Keratinocyte (primary cell): ENCODE results near the gene CALY. TPM values are rescaled to one million over a fixed set of nuclear protein-coding genes. Genes with fewer than 3 reads are reported as not detected.

Experiments
- DNase-seq: peaks from one replicate; pipeline ENCODE4 v3.0.0-alpha.2; 2011; ENCODE audit warnings: low read depth, missing footprints, low spot score
- FAIRE-seq: peaks from 2 replicates; lab custom pipeline; 2011; peaks lifted over from hg19 to GRCh38; lab: Jason Lieb, UNC
- H2AFZ ChIP-seq: 2 replicates; pipeline ENCODE4 v1.6.0; 2012; ENCODE audit warnings: low read length, control low read depth, inconsistent platforms; ENCODE audit not compliant: control insufficient read depth
- H3K27ac ChIP-seq: 2 replicates; pipeline ENCODE4 v1.5.1; 2011; ENCODE audit warnings: low read length; ENCODE audit not compliant: control insufficient read depth, insufficient read depth
- H3K27me3 ChIP-seq: 3 replicates; pipeline ENCODE4 v1.6.0; 2011; ENCODE audit warnings: low read length; ENCODE audit not compliant: control insufficient read depth, insufficient read depth; ENCODE audit errors: extremely low read depth
- H3K36me3 ChIP-seq, 2 experiments: 2 replicates in 1 of 2; 3 replicates in 1 of 2; pipeline ENCODE4 v1.5.1; 2011; ENCODE audit warnings: low read length in 2 of 2, mild to moderate bottlenecking in 1 of 2; ENCODE audit not compliant: control insufficient read depth in 2 of 2, insufficient read depth in 2 of 2; ENCODE audit errors: extremely low read depth in 1 of 2
- H3K4me1 ChIP-seq: 3 replicates; pipeline ENCODE4 v1.5.1; 2011; ENCODE audit warnings: low read length; ENCODE audit not compliant: control insufficient read depth, insufficient read depth; ENCODE audit errors: extremely low read depth
- H3K4me2 ChIP-seq: 3 replicates; pipeline ENCODE4 v1.6.0; 2011; ENCODE audit warnings: low read depth, low read length; ENCODE audit not compliant: control insufficient read depth, insufficient read depth; ENCODE audit errors: extremely low read depth
- H3K4me3 ChIP-seq, 3 experiments: fragments of 200-600 bp in 1 of 3; sonication (generic) in 1 of 3; 2 replicates in 2 of 3; 3 replicates in 1 of 3; pipeline ENCODE4 v1.5.1; 2011 to 2016; ENCODE audit warnings: low read length in 3 of 3, mild to moderate bottlenecking in 3 of 3, control low read depth in 2 of 3, inconsistent platforms in 1 of 3, low read depth in 1 of 3, mixed read lengths in 1 of 3, mixed run types in 1 of 3, moderate library complexity in 1 of 3; ENCODE audit not compliant: control insufficient read depth in 2 of 3, insufficient read depth in 2 of 3; ENCODE audit errors: extremely low read depth in 1 of 3
- H3K79me2 ChIP-seq: 2 replicates; pipeline ENCODE4 v1.6.0; 2012; ENCODE audit warnings: low read length; ENCODE audit not compliant: control insufficient read depth, insufficient read depth
- H3K9ac ChIP-seq: 3 replicates; pipeline ENCODE4 v1.6.0; 2011; ENCODE audit warnings: low read length; ENCODE audit not compliant: control insufficient read depth, insufficient read depth; ENCODE audit errors: extremely low read depth
- H3K9me1 ChIP-seq: 3 replicates; pipeline ENCODE4 v1.6.0; 2011; ENCODE audit warnings: low read length; ENCODE audit not compliant: control insufficient read depth, insufficient read depth; ENCODE audit errors: extremely low read depth
- H3K9me3 ChIP-seq: 2 replicates; pipeline ENCODE4 v1.5.1; 2012; ENCODE audit warnings: low read depth, low read length; ENCODE audit not compliant: control insufficient read depth
- H4K20me1 ChIP-seq: 3 replicates; pipeline ENCODE4 v1.6.0; 2011; ENCODE audit warnings: low read length; ENCODE audit not compliant: control insufficient read depth, insufficient read depth; ENCODE audit errors: extremely low read depth
- EZH2 ChIP-seq: IDR thresholded peaks from one replicate; pipeline ENCODE4 v1.6.1; 2012; ENCODE audit warnings: inconsistent platforms, mild to moderate bottlenecking, low read length, moderate library complexity
- dilution Hi-C: fragments of 300-500 bp; cut with MboI; formaldehyde crosslinking; loops from one replicate; pipeline ENCODE4 v1.7.0; 2020; ENCODE audit warnings: low sequenced_read_pairs; ENCODE audit not compliant: extremely low pct_ligation_motif_present
- polyA plus RNA-seq, 5 experiments: library from polyadenylated mRNA; depleted of rRNA in 3 of 5; stranded (reverse) in 3 of 5; stranded (forward) in 1 of 5; unstranded in 1 of 5; fragments of >200 nt; gene quantifications; 1 replicate in 1 of 5; 2 replicates in 3 of 5; 3 replicates in 1 of 5; pipeline versions ENCODE4 v1.2.1 to v1.2.3, GENCODE V29; 2011 to 2012; ENCODE audit warnings: missing spikeins in 2 of 5, low read depth in 1 of 5, low replicate concordance in 1 of 5
- TF ChIP-seq, protein P1 (sequence below), 3 experiments: IDR thresholded peaks in 1 of 3; conservative IDR thresholded peaks in 1 of 3; optimal IDR thresholded peaks in 1 of 3; 2 replicates in 2 of 3; 3 replicates in 1 of 3; pipeline versions ENCODE3 to v1.5.1; 2011; ENCODE audit warnings: low read length in 3 of 3, mild to moderate bottlenecking in 3 of 3, moderate library complexity in 2 of 3, control low read depth in 1 of 3, inconsistent platforms in 1 of 3; ENCODE audit not compliant: insufficient read depth in 2 of 3; ENCODE audit errors: extremely low read depth in 1 of 3

The CALY gene
- polyA plus RNA-seq, 1 donor (not counting 4 experiments of a cell fraction or from before 2014, with no cell fraction given), result not detected

- Histone ChIP-seq H3K4me1 (peaks cover 8% of the 10 kb centered on the region), H2AFZ (no peak overlapping the region), H3K4me3 (no peak overlapping the region), H3K36me3 (no peaks in the 10 kb centered on the region), H3K79me2 (no peaks in the 10 kb centered on the region), H3K9ac (no peak overlapping the region), H3K9me1 (no peaks in the 10 kb centered on the region), H3K27me3 (peaks cover 64% of the 10 kb centered on the region), H3K27ac (no peak overlapping the region), H4K20me1 (no peaks in the 10 kb centered on the region), H3K9me3 (no peaks in the 10 kb centered on the region), H3K4me2 (no peak overlapping the region)
- DNase-seq, result no peak
- no peak for TF ChIP-seq EZH2
- TF ChIP-seq, protein P1, sequence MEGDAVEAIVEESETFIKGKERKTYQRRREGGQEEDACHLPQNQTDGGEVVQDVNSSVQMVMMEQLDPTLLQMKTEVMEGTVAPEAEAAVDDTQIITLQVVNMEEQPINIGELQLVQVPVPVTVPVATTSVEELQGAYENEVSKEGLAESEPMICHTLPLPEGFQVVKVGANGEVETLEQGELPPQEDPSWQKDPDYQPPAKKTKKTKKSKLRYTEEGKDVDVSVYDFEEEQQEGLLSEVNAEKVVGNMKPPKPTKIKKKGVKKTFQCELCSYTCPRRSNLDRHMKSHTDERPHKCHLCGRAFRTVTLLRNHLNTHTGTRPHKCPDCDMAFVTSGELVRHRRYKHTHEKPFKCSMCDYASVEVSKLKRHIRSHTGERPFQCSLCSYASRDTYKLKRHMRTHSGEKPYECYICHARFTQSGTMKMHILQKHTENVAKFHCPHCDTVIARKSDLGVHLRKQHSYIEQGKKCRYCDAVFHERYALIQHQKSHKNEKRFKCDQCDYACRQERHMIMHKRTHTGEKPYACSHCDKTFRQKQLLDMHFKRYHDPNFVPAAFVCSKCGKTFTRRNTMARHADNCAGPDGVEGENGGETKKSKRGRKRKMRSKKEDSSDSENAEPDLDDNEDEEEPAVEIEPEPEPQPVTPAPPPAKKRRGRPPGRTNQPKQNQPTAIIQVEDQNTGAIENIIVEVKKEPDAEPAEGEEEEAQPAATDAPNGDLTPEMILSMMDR (optimal IDR thresholded peaks at IDR 0.05 in 1 of 3, IDR thresholded peaks at IDR 0.05 in 1 of 3, conservative IDR thresholded peaks at IDR 0.05 in 1 of 3; ENCODE audit: extremely low read depth in 1 of 3, insufficient read depth in 2 of 3, low read length in 3 of 3), result no peak
- dilution Hi-C loops, result no loop called here
- no peak for FAIRE-seq
Observed at GRCh38 chr10:133328358-133329343, 8.0 kb downstream of the CALY start.

- Histone ChIP-seq H3K4me2 (no peak overlapping the region), H3K4me1 (peaks cover 8% of the 10 kb centered on the region), H3K9me1 (no peaks in the 10 kb centered on the region), H2AFZ (no peak overlapping the region), H3K27ac (no peak overlapping the region), H4K20me1 (no peaks in the 10 kb centered on the region), H3K4me3 (no peak overlapping the region), H3K36me3 (no peaks in the 10 kb centered on the region), H3K79me2 (no peaks in the 10 kb centered on the region), H3K27me3 (peaks cover 57% of the 10 kb centered on the region), H3K9me3 (no peaks in the 10 kb centered on the region), H3K9ac (no peak overlapping the region)
- FAIRE-seq (no peak), DNase-seq (no peak)
- no peak for TF ChIP-seq EZH2
- TF ChIP-seq, protein P1 (optimal IDR thresholded peaks at IDR 0.05 in 1 of 3, IDR thresholded peaks at IDR 0.05 in 1 of 3, conservative IDR thresholded peaks at IDR 0.05 in 1 of 3; ENCODE audit: extremely low read depth in 1 of 3, insufficient read depth in 2 of 3, low read length in 3 of 3), result no peak
- dilution Hi-C loops, result no loop called here
Observed at GRCh38 chr10:133327651-133328357, 8.9 kb downstream of the CALY start.
